Measurements from ENCODE around the gene THRA. TPM values are rescaled to one million over a fixed set of nuclear protein-coding genes. Genes with fewer than 3 reads are reported as not detected.
A peak's percentile ranks its signal among the peaks of the same experiment; 100 is the strongest.

Gene THRA
- total RNA-seq, 2 donors from 2014 or later = 35.2 to 79.8 TPM

DNA sequence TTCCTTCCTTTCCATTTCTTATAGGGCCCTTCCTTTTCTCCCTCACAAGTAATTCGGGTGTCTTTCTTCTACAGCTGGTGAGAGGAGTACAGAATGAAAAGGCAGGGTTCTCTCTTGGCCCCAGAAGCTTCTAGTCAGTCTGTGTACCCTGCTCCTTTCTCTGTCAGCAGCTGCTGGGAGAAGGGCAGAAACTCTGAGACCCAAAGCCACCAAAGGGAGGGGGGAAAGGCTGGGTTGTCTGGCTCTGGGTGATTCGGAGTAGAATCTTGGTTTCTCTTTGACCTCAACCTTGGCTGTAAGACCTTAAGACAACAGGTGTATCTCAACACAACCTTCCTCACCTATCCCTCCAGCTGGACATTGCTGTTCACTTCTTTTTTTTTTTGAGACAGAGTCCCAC lies 40.9 kb downstream of the THRA start:
- no peak for TF ChIP-seq POLR2AphosphoS5 (IDR thresholded peaks at IDR 0.05)
- no peak for TF ChIP-seq CTCF (IDR thresholded peaks at IDR 0.05)
- TF ChIP-seq POLR2A (IDR thresholded peaks at IDR 0.05) = no peak
- 41% methylated on average over 2 of the region's 2 CpGs for WGBS

DNA sequence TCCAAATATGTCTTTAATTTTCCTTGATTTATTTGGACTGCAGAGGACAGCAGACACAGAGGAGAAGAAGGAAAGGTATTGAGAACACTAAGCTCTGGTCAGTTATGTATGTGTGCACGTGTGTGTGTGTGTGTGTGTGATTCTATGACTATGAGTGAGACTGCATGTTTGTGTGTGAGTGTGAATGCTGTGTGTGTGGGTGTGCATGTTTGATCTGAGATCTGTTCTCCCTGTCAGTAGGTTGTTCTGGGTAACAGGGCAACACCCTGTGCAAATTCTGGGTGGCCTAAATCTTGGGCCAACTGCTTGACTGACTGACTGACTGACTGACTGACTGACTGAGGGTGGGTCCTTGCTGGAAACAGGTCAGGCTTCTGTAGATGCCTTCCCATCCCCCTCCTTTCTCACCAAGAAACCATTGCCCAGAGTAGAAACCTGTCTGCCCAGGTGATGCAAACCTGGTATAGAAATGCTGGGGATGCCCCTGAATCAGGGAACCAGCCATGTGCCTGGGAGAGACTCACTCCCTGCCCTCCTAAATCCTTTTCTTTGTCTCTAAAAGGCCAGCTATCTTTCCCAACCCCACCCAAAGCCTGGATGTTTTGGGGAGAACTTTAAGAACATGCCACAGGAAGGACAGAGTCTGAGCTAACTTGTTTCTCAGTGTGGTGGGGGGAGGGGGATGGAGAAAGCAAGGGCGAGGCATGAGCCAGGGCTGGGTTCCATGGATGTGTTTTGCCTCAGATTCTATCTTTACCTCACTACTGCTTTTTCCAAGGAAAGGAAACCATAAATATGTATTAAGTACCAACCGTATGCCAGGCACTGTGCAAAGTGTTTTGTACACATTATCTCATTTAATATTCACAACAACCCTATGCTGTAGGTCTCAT lies 42.1 kb downstream of the THRA start:
- Histone ChIP-seq H3K9me3 (no peaks in the 10 kb centered on the region), H3K27ac (peak overlapping the region; percentile 88 to 97), H3K4me1 (replicated peaks) (peaks cover 15% of the 10 kb centered on the region), H3K27me3 (replicated peaks; ENCODE audit: insufficient read depth) (no peaks in the 10 kb centered on the region), H3K4me3 (no peak overlapping the region), H3K36me3 (no peaks in the 10 kb centered on the region)
- TF ChIP-seq POLR2A (IDR thresholded peaks at IDR 0.05) (peak; percentile 46), CTCF (IDR thresholded peaks at IDR 0.05) (peak in 1 of 4 experiments; percentile 6), POLR2AphosphoS5 (IDR thresholded peaks at IDR 0.05) (peak; percentile 37)
- intact Hi-C loops (cut with DNase I) = no loop called here
- WGBS = 35% methylated on average over 3 of the region's 3 CpGs
- peak; percentile 54 for DNase-seq (ENCODE audit: low spot score)

More for the DNA sequence above, 40.9 kb downstream of the THRA start:
- H3K4me1 ChIP-seq (replicated peaks) = peaks cover 10% of the 10 kb centered on the region
- no peaks in the 10 kb centered on the region for H3K9me3 ChIP-seq
- DNase-seq (ENCODE audit: low spot score) = no peak
- H3K27me3 ChIP-seq (replicated peaks; ENCODE audit: insufficient read depth) = no peaks in the 10 kb centered on the region
- peak overlapping the region; percentile 88 to 97 for H3K27ac ChIP-seq
- no peak overlapping the region for H3K4me3 ChIP-seq
- no peaks in the 10 kb centered on the region for H3K36me3 ChIP-seq
- intact Hi-C loops (cut with DNase I) = no loop called here

DNA sequence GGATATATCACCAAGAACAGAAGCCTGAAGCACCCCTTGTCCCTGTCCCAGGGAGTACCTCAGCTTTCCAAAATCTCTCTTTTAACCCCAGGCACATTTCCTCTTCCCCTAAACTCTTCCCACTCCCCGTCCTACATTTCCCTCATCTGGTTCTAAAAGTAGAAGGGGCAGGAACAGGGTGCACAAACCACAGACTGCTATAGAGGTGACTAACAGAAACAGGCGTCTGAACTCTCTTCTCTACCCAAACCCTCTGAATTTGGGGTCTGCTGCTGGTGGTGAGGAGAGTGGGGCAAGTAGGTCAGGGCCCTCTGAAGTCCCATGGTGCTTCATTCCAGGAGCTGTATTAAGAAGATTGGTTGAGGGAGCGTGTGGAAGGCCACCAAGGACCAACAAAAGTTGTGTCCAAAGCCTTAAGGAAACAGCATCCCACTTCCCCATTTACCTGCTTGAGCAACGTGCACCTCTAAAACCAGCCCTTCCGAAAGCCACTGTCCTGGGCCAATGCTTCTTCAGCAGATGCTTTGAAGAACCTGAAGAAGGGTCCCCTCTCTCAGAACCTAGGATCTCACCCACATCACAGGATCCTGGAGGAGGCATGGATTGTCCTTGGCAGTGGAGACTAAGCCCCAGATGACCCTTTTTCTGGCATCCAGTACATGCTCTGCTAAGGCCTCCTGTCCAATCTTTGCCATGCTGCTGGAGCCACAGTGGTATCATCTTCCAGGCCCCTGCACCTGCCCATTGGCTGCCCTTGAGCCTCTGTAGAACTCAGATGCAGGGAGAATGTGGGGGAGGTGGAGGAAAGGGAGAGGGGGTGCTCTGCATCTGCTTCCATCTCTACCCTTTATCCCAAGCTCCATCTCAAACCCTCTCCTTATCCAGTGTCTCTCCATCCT lies 43.3 kb downstream of the THRA start:
- peaks cover 19% of the 10 kb centered on the region for H3K4me1 ChIP-seq (replicated peaks)
- H3K9me3 ChIP-seq = no peaks in the 10 kb centered on the region
- H3K4me3 ChIP-seq = no peak overlapping the region
- no peak for DNase-seq (ENCODE audit: low spot score)
- TF ChIP-seq CTCF (IDR thresholded peaks at IDR 0.05) = no peak
- TF ChIP-seq POLR2AphosphoS5 (IDR thresholded peaks at IDR 0.05) = no peak
- no peak for TF ChIP-seq POLR2A (IDR thresholded peaks at IDR 0.05)
- H3K27ac ChIP-seq = peak overlapping the region; percentile 88 to 97
- intact Hi-C loops (cut with DNase I) = no loop called here
- 77% methylated on average over 5 of the region's 5 CpGs for WGBS
- no peaks in the 10 kb centered on the region for H3K27me3 ChIP-seq (replicated peaks; ENCODE audit: insufficient read depth)
- no peaks in the 10 kb centered on the region for H3K36me3 ChIP-seq

DNA sequence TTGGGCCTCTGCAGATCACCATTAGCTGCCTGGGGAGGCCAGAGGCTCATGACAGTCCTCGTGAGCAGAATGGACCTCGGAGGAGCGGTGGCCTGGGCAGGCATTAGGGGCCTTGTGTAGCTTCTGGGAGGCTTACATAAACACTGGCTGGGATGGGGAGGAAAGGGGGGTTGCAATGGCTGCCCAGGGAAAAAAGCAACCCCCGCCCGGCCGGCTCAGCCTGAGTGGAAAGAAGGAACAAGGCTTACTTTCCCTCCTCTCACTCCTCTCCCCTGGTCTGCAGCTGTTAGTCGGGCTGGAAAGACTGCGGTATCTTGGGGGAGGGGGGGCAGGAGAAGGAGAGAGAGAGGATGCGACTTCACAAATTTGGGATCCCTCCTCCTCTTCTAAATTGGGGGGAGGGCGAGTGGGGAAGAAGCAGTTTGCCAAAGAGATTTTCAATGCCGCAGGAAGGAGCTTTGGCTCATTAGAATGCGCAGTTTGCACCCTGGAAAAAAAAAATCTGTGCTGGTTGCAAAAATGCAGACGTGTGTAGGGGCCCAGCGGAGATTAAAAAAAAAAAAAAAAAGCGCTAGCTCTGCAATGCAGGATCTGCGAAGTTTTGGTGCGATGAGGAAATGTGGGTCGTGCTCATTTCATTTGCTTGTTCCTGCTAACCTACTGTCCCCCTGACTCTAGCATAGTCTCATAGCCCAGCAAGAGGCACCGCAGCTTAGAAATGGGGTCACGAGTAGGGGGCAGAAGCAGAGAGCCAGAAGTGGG lies 44.2 kb downstream of the THRA start:
- Histone ChIP-seq H3K9me3 (no peaks in the 10 kb centered on the region), H3K36me3 (no peaks in the 10 kb centered on the region), H3K27me3 (replicated peaks; ENCODE audit: insufficient read depth) (no peaks in the 10 kb centered on the region), H3K4me3 (no peak overlapping the region), H3K4me1 (replicated peaks) (peaks cover 22% of the 10 kb centered on the region), H3K27ac (peak overlapping the region; percentile 88 to 97)
- no peak for TF ChIP-seq POLR2AphosphoS5 (IDR thresholded peaks at IDR 0.05)
- TF ChIP-seq POLR2A (IDR thresholded peaks at IDR 0.05) = no peak
- TF ChIP-seq CTCF (IDR thresholded peaks at IDR 0.05) = no peak
- 47% methylated on average over 20 of the region's 20 CpGs for WGBS
- intact Hi-C loops (cut with DNase I) = no loop called here
- DNase-seq (ENCODE audit: low spot score) = no peak
